HG02840 (cell line): ENCODE data around the gene ARHGAP24.
A peak's percentile ranks its signal among the peaks of the same experiment; 100 is the strongest.

ENCODE experiments used
- ATAC-seq: cut with Tn5 transposase; IDR thresholded peaks from one replicate; pipeline ENCODE4 v1.9.1; 2021; ENCODE audit warnings: mild to moderate bottlenecking, moderate library complexity, moderate number of reproducible peaks; ENCODE audit not compliant: unreplicated experiment, low FRiP score

ARHGAP24 gene

GRCh38 chr4:85763202-85763601 is 288.3 kb downstream of the ARHGAP24 start:
- ATAC-seq: no peak

- no peak for ATAC-seq
Measured at GRCh38 chr4:85767649-85768048, 292.7 kb downstream of the ARHGAP24 start.

GRCh38 chr4:85769009-85769408 is 294.1 kb downstream of the ARHGAP24 start:
- no peak for ATAC-seq

GRCh38 chr4:85772470-85772869 is 297.5 kb downstream of the ARHGAP24 start:
- ATAC-seq: no peak

GRCh38 chr4:85773372-85773771 is 298.4 kb downstream of the ARHGAP24 start:
- ATAC-seq: no peak

GRCh38 chr4:85774000-85774399 is 299.1 kb downstream of the ARHGAP24 start:
- no peak for ATAC-seq

- ATAC-seq: no peak
Measured at GRCh38 chr4:85774489-85774888, 299.5 kb downstream of the ARHGAP24 start.

GRCh38 chr4:85776096-85776495 is 301.1 kb downstream of the ARHGAP24 start:
- ATAC-seq: no peak

- no peak for ATAC-seq
Measured at GRCh38 chr4:85776579-85776978, 301.6 kb downstream of the ARHGAP24 start.

- ATAC-seq: peak; percentile 66
Measured at GRCh38 chr4:85777908-85778631, 303.1 kb downstream of the ARHGAP24 start.

- ATAC-seq: peak; percentile 82
Measured at GRCh38 chr4:85778632-85779131, 303.7 kb downstream of the ARHGAP24 start.

- ATAC-seq: no peak
Measured at GRCh38 chr4:85779165-85779564, 304.2 kb downstream of the ARHGAP24 start.

- no peak for ATAC-seq
Measured at GRCh38 chr4:85780664-85781063, 305.7 kb downstream of the ARHGAP24 start.

GRCh38 chr4:85783483-85783882 is 308.5 kb downstream of the ARHGAP24 start:
- ATAC-seq: no peak

- no peak for ATAC-seq
Measured at GRCh38 chr4:85783900-85784299, 308.9 kb downstream of the ARHGAP24 start.

- ATAC-seq: no peak
Measured at GRCh38 chr4:85784348-85784747, 309.4 kb downstream of the ARHGAP24 start.

GRCh38 chr4:85784947-85785346 is 310.0 kb downstream of the ARHGAP24 start:
- ATAC-seq: no peak

GRCh38 chr4:85787133-85787532 is 312.2 kb downstream of the ARHGAP24 start:
- ATAC-seq: no peak

- ATAC-seq: no peak
Measured at GRCh38 chr4:85788604-85789003, 313.7 kb downstream of the ARHGAP24 start.

GRCh38 chr4:85789241-85789640 is 314.3 kb downstream of the ARHGAP24 start:
- no peak for ATAC-seq

- ATAC-seq: no peak
Measured at GRCh38 chr4:85790582-85790981, 315.6 kb downstream of the ARHGAP24 start.
